Left hindlimb (tissue), 1 donor: ENCODE measurements around the gene SOCS4.

Experiments
- DNase-seq: peaks from one replicate; pipeline ENCODE4 v3.0.0-alpha.2; 2018

SOCS4 gene

GRCh38 chr14:55092341-55092740, 65.3 kb downstream of the SOCS4 start:
- peak; percentile 54 for DNase-seq

- DNase-seq: no peak
Observed at GRCh38 chr14:55094292-55095157, 67.5 kb downstream of the SOCS4 start.

DNA sequence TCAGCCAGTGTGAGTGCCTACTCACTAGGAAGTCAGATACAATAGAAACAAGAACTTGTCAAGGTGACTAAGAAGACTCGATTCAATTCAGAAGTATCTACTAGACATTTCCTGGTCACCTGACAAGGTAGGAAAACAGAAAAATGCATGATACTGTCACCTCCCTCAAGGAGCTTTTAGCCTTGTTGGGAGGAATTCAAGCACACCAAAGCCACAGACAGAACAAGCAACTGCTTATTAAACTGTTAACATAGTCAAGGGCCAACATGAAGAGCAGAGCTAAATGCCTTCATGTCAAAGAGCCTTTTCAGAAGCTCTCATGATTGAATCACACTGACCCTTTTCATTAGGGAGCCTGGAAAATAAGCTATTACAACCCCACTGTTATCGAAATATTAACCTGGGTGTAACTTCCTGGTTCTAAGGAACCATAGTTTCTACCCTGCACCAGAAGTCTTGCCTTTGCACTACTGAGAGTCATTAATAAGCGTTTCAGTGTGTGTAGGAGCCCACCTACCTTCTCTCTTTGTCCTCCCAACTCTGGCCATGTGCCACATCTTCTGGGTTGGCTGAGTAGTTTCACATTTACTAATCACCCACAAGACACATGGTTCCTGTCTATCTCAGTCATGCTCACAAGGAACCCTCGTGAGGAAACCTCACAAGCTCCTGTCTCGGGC, 71.0 kb downstream of the SOCS4 start:
- DNase-seq: no peak

DNA sequence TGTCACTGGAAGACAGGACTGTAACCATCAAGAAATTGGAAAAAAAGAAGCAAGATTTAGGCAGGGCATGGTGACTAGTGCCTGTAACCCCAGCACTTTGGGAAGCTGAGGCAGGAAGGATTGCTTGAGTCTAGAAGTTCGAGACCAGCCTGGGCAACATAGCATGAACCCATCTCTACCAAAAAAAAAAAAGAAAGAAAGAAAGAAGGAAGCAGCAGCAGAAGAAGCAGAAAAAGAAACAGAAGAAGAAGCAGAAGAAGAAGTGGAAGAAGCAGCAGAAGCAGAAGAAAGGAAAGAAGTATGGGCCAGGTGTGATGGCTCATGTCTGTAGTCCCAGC, 71.5 kb downstream of the SOCS4 start:
- no peak for DNase-seq
